MCF 10A (cell line): Measurements from ENCODE around the gene GZMM. TPM values are rescaled to one million over a fixed set of nuclear protein-coding genes. Genes with fewer than 3 reads are reported as not detected.

Experiments used
- BruUV-seq: library from RNA; stranded (reverse); fragments of 400-500 nt; replicated peaks from 2 replicates; lab custom pipeline; 2021; lab: Mats Ljungman, UMichigan
- CTCF ChIA-PET: fragments of 300-600 bp; sonication (Branson Sonifier 250); formaldehyde crosslinking; extraction: SDS; loops from one replicate; lab custom pipeline; 2021; ENCODE audit warnings: antibody characterized with exemption, inconsistent platforms; lab: Yijun Ruan, JAX
- POLR2A ChIA-PET: fragments of 300-600, 350-650 bp; sonication (Branson Sonifier 250); formaldehyde crosslinking; extraction: SDS; loops from one replicate; lab custom pipeline; 2020; ENCODE audit warnings: antibody characterized with exemption, inconsistent platforms; lab: Yijun Ruan, JAX
- DNase-seq: peaks from one replicate; pipeline ENCODE4 v3.0.0-alpha.2; 2018; ENCODE audit not compliant: unreplicated experiment
- H3K27ac Mint-ChIP-seq: one replicate; pipeline ENCODE4 v1.8.0; 2022; ENCODE audit warnings: mild to moderate bottlenecking, low read depth, mixed read lengths; ENCODE audit not compliant: unreplicated experiment
- H3K27me3 Mint-ChIP-seq: one replicate; pipeline ENCODE4 v1.8.0; 2022; ENCODE audit warnings: mixed read lengths; ENCODE audit not compliant: insufficient read depth, unreplicated experiment
- H3K36me3 Mint-ChIP-seq: one replicate; pipeline ENCODE4 v1.8.0; 2022; ENCODE audit warnings: mild to moderate bottlenecking, moderate library complexity, mixed read lengths; ENCODE audit not compliant: insufficient read depth, unreplicated experiment
- H3K4me1 Mint-ChIP-seq: one replicate; pipeline ENCODE4 v1.8.0; 2022; ENCODE audit warnings: mixed read lengths; ENCODE audit not compliant: insufficient read depth, unreplicated experiment
- H3K4me3 Mint-ChIP-seq: one replicate; pipeline ENCODE4 v1.8.0; 2022; ENCODE audit warnings: mild to moderate bottlenecking, moderate library complexity, mixed read lengths; ENCODE audit not compliant: unreplicated experiment
- H3K9me3 Mint-ChIP-seq: one replicate; pipeline ENCODE4 v1.8.0; 2022; ENCODE audit warnings: mixed read lengths; ENCODE audit not compliant: unreplicated experiment
- intact Hi-C: fragments of 100-400 bp; cut with micrococcal nuclease; formaldehyde crosslinking; loops from 2 replicates; pipeline ENCODE4 v1.14.1; 2022
- total RNA-seq: library from RNA; stranded (reverse); gene quantifications from 2 replicates; pipeline ENCODE4 v1.2.3, GENCODE V29; 2022
- TF ChIP-seq, protein P1 (sequence below): fragments of 200-600 bp; IDR thresholded peaks from one replicate; pipeline ENCODE4 v1.8.0; 2022; ENCODE audit warnings: antibody characterized with exemption, mild to moderate bottlenecking; ENCODE audit not compliant: unreplicated experiment

GZMM gene
- total RNA-seq, 1 experiment from 2014 or later = not detected

- peak overlapping the region; percentile 79 for H3K27ac Mint-ChIP-seq
- TF ChIP-seq, protein P1, sequence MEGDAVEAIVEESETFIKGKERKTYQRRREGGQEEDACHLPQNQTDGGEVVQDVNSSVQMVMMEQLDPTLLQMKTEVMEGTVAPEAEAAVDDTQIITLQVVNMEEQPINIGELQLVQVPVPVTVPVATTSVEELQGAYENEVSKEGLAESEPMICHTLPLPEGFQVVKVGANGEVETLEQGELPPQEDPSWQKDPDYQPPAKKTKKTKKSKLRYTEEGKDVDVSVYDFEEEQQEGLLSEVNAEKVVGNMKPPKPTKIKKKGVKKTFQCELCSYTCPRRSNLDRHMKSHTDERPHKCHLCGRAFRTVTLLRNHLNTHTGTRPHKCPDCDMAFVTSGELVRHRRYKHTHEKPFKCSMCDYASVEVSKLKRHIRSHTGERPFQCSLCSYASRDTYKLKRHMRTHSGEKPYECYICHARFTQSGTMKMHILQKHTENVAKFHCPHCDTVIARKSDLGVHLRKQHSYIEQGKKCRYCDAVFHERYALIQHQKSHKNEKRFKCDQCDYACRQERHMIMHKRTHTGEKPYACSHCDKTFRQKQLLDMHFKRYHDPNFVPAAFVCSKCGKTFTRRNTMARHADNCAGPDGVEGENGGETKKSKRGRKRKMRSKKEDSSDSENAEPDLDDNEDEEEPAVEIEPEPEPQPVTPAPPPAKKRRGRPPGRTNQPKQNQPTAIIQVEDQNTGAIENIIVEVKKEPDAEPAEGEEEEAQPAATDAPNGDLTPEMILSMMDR = no peak
Observed at GRCh38 chr19:576768-577438, 33.0 kb downstream of the GZMM start.

GRCh38 chr19:577439-578392, 33.9 kb downstream of the GZMM start:
- no peak for DNase-seq
- peaks cover 17% of the 10 kb centered on the region for H3K4me1 Mint-ChIP-seq
- POLR2A ChIA-PET = interaction anchor here (1.7 to 7.7 kb wide), 4 partner anchors 9 to 89 kb away, joined by 4 to 110 read pairs (median 16); partner anchors contain the start of gene CDC34
- no peaks in the 10 kb centered on the region for H3K9me3 Mint-ChIP-seq
- TF ChIP-seq, protein P1 = no peak
- no peaks in the 10 kb centered on the region for H3K27me3 Mint-ChIP-seq
- H3K36me3 Mint-ChIP-seq = peaks cover 38% of the 10 kb centered on the region
- no TSS peak for BruUV-seq
- H3K4me3 Mint-ChIP-seq = no peak overlapping the region
- intact Hi-C loops = no loop called here
- CTCF ChIA-PET = interaction anchor here (1.7 kb wide), 1 partner anchor 45 kb away, joined by 3 read pairs; no protein-coding TSS in a partner anchor
- H3K27ac Mint-ChIP-seq = no peak overlapping the region

More at GRCh38 chr19:576768-577438, 33.0 kb downstream of the GZMM start:
- Mint-ChIP-seq H3K36me3 (peaks cover 36% of the 10 kb centered on the region), H3K9me3 (no peaks in the 10 kb centered on the region), H3K4me1 (peaks cover 17% of the 10 kb centered on the region), H3K27me3 (no peaks in the 10 kb centered on the region), H3K4me3 (peak overlapping the region; percentile 85)
- BruUV-seq = no TSS peak
- POLR2A ChIA-PET = interaction anchor here (0.6 to 7.7 kb wide), 15 partner anchors 8 to 175 kb away, joined by 3 to 110 read pairs (median 5); partner anchors contain the start of genes CDC34, POLRMT, RNF126 and TPGS1
- intact Hi-C loops = no loop called here
- CTCF ChIA-PET = interaction anchor here (0.6 to 1.7 kb wide), 3 partner anchors 11 to 617 kb away, joined by 3 to 7 read pairs (median 4); no protein-coding TSS in a partner anchor
- DNase-seq = no peak

- TF ChIP-seq, protein P1 = no peak
- Mint-ChIP-seq H3K4me3 (no peak overlapping the region), H3K4me1 (peaks cover 17% of the 10 kb centered on the region), H3K27me3 (no peaks in the 10 kb centered on the region), H3K27ac (no peak overlapping the region), H3K36me3 (peaks cover 45% of the 10 kb centered on the region), H3K9me3 (no peaks in the 10 kb centered on the region)
- BruUV-seq = no TSS peak
- POLR2A ChIA-PET = no interaction called here
- CTCF ChIA-PET = interaction anchor here (1.0 kb wide), 1 partner anchor 49 kb away, joined by 3 read pairs; no protein-coding TSS in a partner anchor
- DNase-seq = no peak
- intact Hi-C loops = no loop called here
Observed at GRCh38 chr19:579111-579841, 35.4 kb downstream of the GZMM start.
